ENCODE data around the gene DGKK. TPM values are rescaled to one million over a fixed set of nuclear protein-coding genes. Genes with fewer than 3 reads are reported as not detected.
A peak's percentile ranks its signal among the peaks of the same experiment; 100 is the strongest.
"Not testable (repeated sequence)": the region's sequence is repeated elsewhere in the genome, so short reads cannot be mapped to it uniquely, and the experiment has no call there.

The DGKK gene
- total RNA-seq, 1 donor from 2014 or later, result 0.21 TPM

DNA sequence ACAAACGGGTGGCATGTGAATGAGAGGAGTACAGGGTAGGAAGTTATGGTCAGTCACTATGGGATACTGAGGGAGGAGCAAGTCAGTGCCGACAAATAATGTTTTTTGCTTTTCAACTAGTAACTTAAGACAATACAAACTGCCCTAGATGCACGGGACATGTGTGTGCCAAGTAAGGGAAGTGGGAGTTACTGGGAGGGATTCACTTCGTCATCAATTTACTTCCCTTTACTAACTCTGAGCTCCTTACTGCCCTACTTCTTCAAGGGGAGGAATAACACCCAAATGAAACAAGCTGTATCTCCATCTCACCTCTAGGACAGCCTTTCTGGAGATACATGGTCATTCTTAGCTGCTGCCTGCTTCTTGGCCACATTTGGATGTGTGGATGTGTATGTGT is 97.7 kb downstream of the DGKK start:
- Histone ChIP-seq H3K9ac (no peak overlapping the region), H3K27me3 (no peaks in the 10 kb centered on the region), H3F3A (ENCODE audit: low read depth) (no peaks in the 10 kb centered on the region), H3K27ac (no peak overlapping the region), H3K4me3 (no peak overlapping the region), H3K4me1 (no peaks in the 10 kb centered on the region), H3K4me2 (no peak overlapping the region), H3K79me2 (ENCODE audit: low read depth) (no peaks in the 10 kb centered on the region), H3K9me3 (ENCODE audit: low read depth) (no peaks in the 10 kb centered on the region), H2AFZ (replicated peaks) (no peak overlapping the region), H3K36me3 (no peaks in the 10 kb centered on the region), H4K20me1 (ENCODE audit: low read depth) (no peaks in the 10 kb centered on the region)
- Mint-ChIP-seq H3K9me3 (no peaks in the 10 kb centered on the region), H3K36me3 (no peaks in the 10 kb centered on the region), H3K27ac (no peak overlapping the region), H3K4me1 (no peaks in the 10 kb centered on the region), H3K27me3 (ENCODE audit: insufficient read depth, low read depth) (peaks cover 2% of the 10 kb centered on the region), H3K4me3 (no peak overlapping the region)
- DNase-seq (ENCODE audit: low spot score), result no peak
- TF ChIP-seq EZH2 (IDR thresholded peaks at IDR 0.05) (no peak), EZH2phosphoT487 (IDR thresholded peaks at IDR 0.05) (no peak)
- TF ChIP-seq, protein P1, sequence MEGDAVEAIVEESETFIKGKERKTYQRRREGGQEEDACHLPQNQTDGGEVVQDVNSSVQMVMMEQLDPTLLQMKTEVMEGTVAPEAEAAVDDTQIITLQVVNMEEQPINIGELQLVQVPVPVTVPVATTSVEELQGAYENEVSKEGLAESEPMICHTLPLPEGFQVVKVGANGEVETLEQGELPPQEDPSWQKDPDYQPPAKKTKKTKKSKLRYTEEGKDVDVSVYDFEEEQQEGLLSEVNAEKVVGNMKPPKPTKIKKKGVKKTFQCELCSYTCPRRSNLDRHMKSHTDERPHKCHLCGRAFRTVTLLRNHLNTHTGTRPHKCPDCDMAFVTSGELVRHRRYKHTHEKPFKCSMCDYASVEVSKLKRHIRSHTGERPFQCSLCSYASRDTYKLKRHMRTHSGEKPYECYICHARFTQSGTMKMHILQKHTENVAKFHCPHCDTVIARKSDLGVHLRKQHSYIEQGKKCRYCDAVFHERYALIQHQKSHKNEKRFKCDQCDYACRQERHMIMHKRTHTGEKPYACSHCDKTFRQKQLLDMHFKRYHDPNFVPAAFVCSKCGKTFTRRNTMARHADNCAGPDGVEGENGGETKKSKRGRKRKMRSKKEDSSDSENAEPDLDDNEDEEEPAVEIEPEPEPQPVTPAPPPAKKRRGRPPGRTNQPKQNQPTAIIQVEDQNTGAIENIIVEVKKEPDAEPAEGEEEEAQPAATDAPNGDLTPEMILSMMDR (IDR thresholded peaks at IDR 0.05), result no peak

DNA sequence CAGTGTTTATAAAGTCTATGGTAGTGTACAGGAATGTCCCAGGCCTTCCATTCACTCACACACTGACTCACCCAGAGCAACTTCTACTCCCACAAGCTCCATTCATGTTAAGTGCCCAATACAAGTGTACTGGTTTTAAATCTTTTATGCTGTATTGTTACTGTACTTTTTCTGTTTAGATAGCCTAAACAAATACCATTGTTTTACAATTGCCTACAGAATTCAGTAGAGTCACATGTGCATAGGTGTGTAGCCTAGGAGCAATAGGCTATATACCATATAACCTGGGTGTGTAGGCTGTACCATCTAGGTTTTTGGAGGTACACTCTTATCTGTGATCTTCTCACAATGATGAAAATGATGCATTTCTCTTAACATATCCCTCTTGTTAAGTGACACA is 126.7 kb downstream of the DGKK start:
- H4K20me1 ChIP-seq (ENCODE audit: low read depth), result no peaks in the 10 kb centered on the region
- H3K36me3 Mint-ChIP-seq, result no peaks in the 10 kb centered on the region
- TF ChIP-seq EZH2 (IDR thresholded peaks at IDR 0.05) (no peak), EZH2phosphoT487 (IDR thresholded peaks at IDR 0.05) (no peak)
- TF ChIP-seq, protein P1 (IDR thresholded peaks at IDR 0.05), result no peak
- no peak overlapping the region for H3K4me3 Mint-ChIP-seq
- no peaks in the 10 kb centered on the region for H3K27me3 Mint-ChIP-seq (ENCODE audit: insufficient read depth, low read depth)
- H3K27ac ChIP-seq, result no peak overlapping the region
- H3K4me3 ChIP-seq, result no peak overlapping the region
- H3K4me1 ChIP-seq, result no peaks in the 10 kb centered on the region
- no peaks in the 10 kb centered on the region for H3K79me2 ChIP-seq (ENCODE audit: low read depth)
- no peak for DNase-seq (ENCODE audit: low spot score)
- H3K27me3 ChIP-seq, result no peaks in the 10 kb centered on the region
- no peaks in the 10 kb centered on the region for H3K9me3 Mint-ChIP-seq
- H3K9me3 ChIP-seq (ENCODE audit: low read depth), result no peaks in the 10 kb centered on the region
- H3K4me2 ChIP-seq, result no peak overlapping the region
- H3F3A ChIP-seq (ENCODE audit: low read depth), result no peaks in the 10 kb centered on the region
- no peaks in the 10 kb centered on the region for H3K4me1 Mint-ChIP-seq
- H3K36me3 ChIP-seq, result no peaks in the 10 kb centered on the region
- H2AFZ ChIP-seq (replicated peaks), result no peak overlapping the region
- H3K9ac ChIP-seq, result no peak overlapping the region
- no peak overlapping the region for H3K27ac Mint-ChIP-seq

DNA sequence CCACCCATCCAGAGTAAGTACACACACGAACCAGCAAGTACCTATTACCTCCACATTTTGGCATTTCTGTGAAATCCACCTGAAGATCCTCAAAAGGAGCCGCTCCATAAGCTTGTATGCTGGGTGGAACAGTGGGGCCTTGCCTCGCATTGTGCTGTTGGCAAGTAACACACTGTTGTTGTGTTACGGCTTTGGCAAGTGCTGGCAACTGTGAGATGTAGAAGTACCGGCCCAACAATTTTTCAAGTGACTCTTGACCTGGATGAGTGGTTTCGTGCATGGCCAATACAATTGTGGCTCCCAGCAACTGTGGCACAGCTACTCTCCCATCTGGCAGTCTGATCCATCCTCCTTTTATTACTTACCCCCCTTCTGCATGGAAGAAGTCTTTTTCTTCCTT is 137.3 kb downstream of the DGKK start:
- Histone ChIP-seq H3K4me2 (no peak overlapping the region), H3K27me3 (no peaks in the 10 kb centered on the region), H3K4me3 (no peak overlapping the region), H3K9ac (no peak overlapping the region), H3K36me3 (no peaks in the 10 kb centered on the region), H4K20me1 (ENCODE audit: low read depth) (no peaks in the 10 kb centered on the region), H3F3A (ENCODE audit: low read depth) (no peaks in the 10 kb centered on the region), H3K79me2 (ENCODE audit: low read depth) (no peaks in the 10 kb centered on the region), H2AFZ (replicated peaks) (no peak overlapping the region), H3K27ac (no peak overlapping the region), H3K4me1 (no peaks in the 10 kb centered on the region), H3K9me3 (ENCODE audit: low read depth) (no peaks in the 10 kb centered on the region)
- Mint-ChIP-seq H3K27ac (no peak overlapping the region), H3K4me3 (no peak overlapping the region), H3K36me3 (no peaks in the 10 kb centered on the region), H3K4me1 (no peaks in the 10 kb centered on the region), H3K27me3 (ENCODE audit: insufficient read depth, low read depth) (peaks cover 9% of the 10 kb centered on the region), H3K9me3 (peaks cover 9% of the 10 kb centered on the region)
- TF ChIP-seq EZH2phosphoT487 (IDR thresholded peaks at IDR 0.05) (no peak), EZH2 (IDR thresholded peaks at IDR 0.05) (no peak)
- TF ChIP-seq, protein P1 (IDR thresholded peaks at IDR 0.05), result no peak
- DNase-seq (ENCODE audit: low spot score), result no peak

GRCh38 chrX:50332668-50333067 is 138.0 kb downstream of the DGKK start:
- H3K27me3 Mint-ChIP-seq (ENCODE audit: insufficient read depth, low read depth); H3K36me3 ChIP-seq; H3K4me3 ChIP-seq; H3K9ac ChIP-seq; H4K20me1 ChIP-seq (ENCODE audit: low read depth); H3K4me2 ChIP-seq; H3K27me3 ChIP-seq; H3K27ac Mint-ChIP-seq; H2AFZ ChIP-seq (replicated peaks); H3K36me3 Mint-ChIP-seq; H3K4me1 Mint-ChIP-seq; H3F3A ChIP-seq (ENCODE audit: low read depth); DNase-seq (ENCODE audit: low spot score); H3K79me2 ChIP-seq (ENCODE audit: low read depth); H3K4me1 ChIP-seq; H3K4me3 Mint-ChIP-seq; H3K9me3 Mint-ChIP-seq; H3K27ac ChIP-seq; H3K9me3 ChIP-seq (ENCODE audit: low read depth): not testable (repeated sequence)
- TF ChIP-seq, protein P1 (IDR thresholded peaks at IDR 0.05), result peak; percentile 44

Measured in neural progenitor cell (in vitro differentiated cells).